ENCODE data around the gene POLR2H.
A peak's percentile ranks its signal among the peaks of the same experiment; 100 is the strongest.

The POLR2H gene

GRCh38 chr3:184386047-184386806 is 24.7 kb downstream of the POLR2H start:
- DNase-seq (ENCODE audit: low read depth in 2 of 2, low spot score in 1 of 2): no peak

GRCh38 chr3:184387174-184387714 is 25.7 kb downstream of the POLR2H start:
- DNase-seq (ENCODE audit: low read depth in 2 of 2, low spot score in 1 of 2): no peak

GRCh38 chr3:184388164-184388935 is 26.8 kb downstream of the POLR2H start:
- no peak for DNase-seq (ENCODE audit: low read depth in 2 of 2, low spot score in 1 of 2)

- no peak for DNase-seq (ENCODE audit: low read depth in 2 of 2, low spot score in 1 of 2)
Measured at GRCh38 chr3:184388936-184389230, 27.4 kb downstream of the POLR2H start.

- DNase-seq (ENCODE audit: low read depth in 2 of 2, low spot score in 1 of 2): no peak
Measured at GRCh38 chr3:184389384-184389783, 27.9 kb downstream of the POLR2H start.

GRCh38 chr3:184389935-184390528 is 28.5 kb downstream of the POLR2H start:
- no peak for DNase-seq (ENCODE audit: low read depth in 2 of 2, low spot score in 1 of 2)

- DNase-seq (ENCODE audit: low read depth in 2 of 2, low spot score in 1 of 2): no peak
Measured at GRCh38 chr3:184391266-184391665, 29.8 kb downstream of the POLR2H start.

GRCh38 chr3:184395320-184395660 is 33.8 kb downstream of the POLR2H start:
- DNase-seq (ENCODE audit: low read depth in 2 of 2, low spot score in 1 of 2): no peak

GRCh38 chr3:184399410-184399809 is 37.9 kb downstream of the POLR2H start:
- no peak for DNase-seq (ENCODE audit: low read depth in 2 of 2, low spot score in 1 of 2)

GRCh38 chr3:184405075-184406030 is 43.8 kb downstream of the POLR2H start:
- no peak for DNase-seq (ENCODE audit: low read depth in 2 of 2, low spot score in 1 of 2)

GRCh38 chr3:184409331-184409926 is 47.9 kb downstream of the POLR2H start:
- no peak for DNase-seq (ENCODE audit: low read depth in 2 of 2, low spot score in 1 of 2)

GRCh38 chr3:184409946-184410500 is 48.5 kb downstream of the POLR2H start:
- no peak for DNase-seq (ENCODE audit: low read depth in 2 of 2, low spot score in 1 of 2)

- no peak for DNase-seq (ENCODE audit: low read depth in 2 of 2, low spot score in 1 of 2)
Measured at GRCh38 chr3:184414418-184415202, 53.1 kb downstream of the POLR2H start.

GRCh38 chr3:184415203-184415490 is 53.6 kb downstream of the POLR2H start:
- DNase-seq (ENCODE audit: low read depth in 2 of 2, low spot score in 1 of 2): no peak

- peak; percentile 28 to 31 for DNase-seq (ENCODE audit: low read depth in 2 of 2, low spot score in 1 of 2)
Measured at GRCh38 chr3:184417619-184418327, 56.3 kb downstream of the POLR2H start.
